ENCODE measurements around the gene TMEM259.

The TMEM259 gene

GRCh38 chr19:982567-983170 is 38.3 kb downstream of the TMEM259 start:
- peak; percentile 42 for DNase-seq

GRCh38 chr19:980133-980998 is 40.6 kb downstream of the TMEM259 start:
- no peak for DNase-seq

- no peak for DNase-seq
These were observed 41.6 kb downstream of the TMEM259 start for GRCh38 chr19:979318-979741.

- DNase-seq: no peak
These were observed 43.9 kb downstream of the TMEM259 start for GRCh38 chr19:977058-977464.

- DNase-seq: no peak
These were observed 44.4 kb downstream of the TMEM259 start for GRCh38 chr19:976476-976875.

- DNase-seq: no peak
These were observed 46.2 kb downstream of the TMEM259 start for GRCh38 chr19:974564-975257.

- no peak for DNase-seq
These were observed 47.0 kb downstream of the TMEM259 start for GRCh38 chr19:973726-974563.

- DNase-seq: no peak
These were observed 48.6 kb downstream of the TMEM259 start for GRCh38 chr19:972281-972680.

GRCh38 chr19:971795-972194 is 49.1 kb downstream of the TMEM259 start:
- no peak for DNase-seq

- DNase-seq: no peak
These were observed 50.2 kb downstream of the TMEM259 start for GRCh38 chr19:970695-971094.

GRCh38 chr19:966485-967088 is 54.3 kb downstream of the TMEM259 start:
- DNase-seq: no peak

GRCh38 chr19:964761-965694 is 55.9 kb downstream of the TMEM259 start:
- no peak for DNase-seq

GRCh38 chr19:964116-964520 is 56.8 kb downstream of the TMEM259 start:
- DNase-seq: no peak

GRCh38 chr19:963486-963951 is 57.4 kb downstream of the TMEM259 start:
- DNase-seq: no peak

- DNase-seq: no peak
These were observed 58.1 kb downstream of the TMEM259 start for GRCh38 chr19:962683-963400.

GRCh38 chr19:961866-962620 is 58.9 kb downstream of the TMEM259 start:
- DNase-seq: no peak

GRCh38 chr19:960601-960938 is 60.4 kb downstream of the TMEM259 start:
- no peak for DNase-seq

GRCh38 chr19:960020-960419 is 60.9 kb downstream of the TMEM259 start:
- no peak for DNase-seq
